SHP77 treated with DMSO at 0.1 percent for 48 hours (cell line): ENCODE data around the gene C7.

Experiments
- DNase-seq: peaks from one replicate; lab custom pipeline; 2025; lab: John Stamatoyannopoulos, UW

Gene C7

DNA sequence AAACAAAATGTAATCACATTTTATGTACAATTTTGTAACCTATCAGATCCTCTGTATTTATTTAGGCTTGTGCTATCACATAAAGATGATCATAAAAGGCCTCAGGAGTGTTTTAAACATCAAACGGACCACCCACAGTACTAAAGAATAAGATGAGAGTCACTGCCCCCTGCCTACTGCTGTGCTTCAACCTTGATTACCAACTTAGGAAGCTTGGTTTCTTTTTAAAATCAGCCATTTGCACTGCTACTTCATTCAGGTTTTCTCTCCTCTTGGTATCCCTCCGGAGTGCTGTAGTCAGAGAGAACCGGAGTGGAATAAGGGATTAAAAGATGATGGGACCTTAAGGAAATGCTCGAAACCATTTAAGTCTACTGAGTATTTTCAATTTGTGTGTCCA is 6.9 kb downstream of the C7 start:
- DNase-seq: no peak

DNA sequence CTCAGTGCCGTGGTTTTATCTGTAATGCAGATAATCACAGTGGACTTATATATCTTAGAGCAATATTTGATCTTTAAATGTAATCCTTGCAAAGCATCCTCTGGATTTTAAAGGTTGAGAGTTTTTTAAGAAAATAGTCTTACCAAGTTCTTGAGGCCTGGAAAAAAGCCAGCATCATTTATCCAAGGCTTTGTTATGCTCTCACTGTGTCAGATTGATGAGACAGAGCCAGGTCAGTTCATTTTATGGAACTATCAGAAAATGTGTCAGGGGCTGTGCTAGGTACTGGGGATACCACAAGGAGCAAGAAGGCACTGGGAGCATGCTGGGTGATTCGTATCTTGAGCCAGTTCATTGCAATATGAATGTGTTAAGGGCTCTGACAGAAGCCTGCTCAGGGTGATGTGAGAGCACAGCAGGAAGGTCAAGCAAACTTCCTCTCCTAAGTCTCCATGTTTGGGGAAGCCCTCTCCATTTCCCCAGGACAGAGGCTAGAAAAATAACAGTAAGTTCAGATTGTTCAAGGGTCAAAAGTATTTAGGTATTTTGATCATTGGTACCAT is 19.7 kb downstream of the C7 start:
- no peak for DNase-seq

DNA sequence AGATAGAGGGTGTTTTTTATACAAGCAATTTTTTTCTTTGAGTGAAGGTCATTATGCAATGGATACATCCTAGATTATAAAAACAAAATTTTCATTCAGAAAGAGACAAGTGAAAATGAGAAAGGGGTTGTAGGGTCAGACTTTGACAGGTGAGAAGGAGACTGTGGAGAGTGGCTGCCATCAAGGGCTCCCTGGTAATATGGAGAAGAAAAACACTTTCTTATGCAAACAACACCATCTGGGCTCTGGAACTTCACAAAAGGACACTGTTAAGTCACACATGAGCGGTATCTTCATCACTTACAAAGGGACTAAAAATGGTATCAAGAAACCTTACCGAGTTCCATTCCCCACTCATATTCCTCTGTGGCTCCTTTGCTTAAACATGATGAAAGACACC is 23.5 kb downstream of the C7 start:
- no peak for DNase-seq

DNA sequence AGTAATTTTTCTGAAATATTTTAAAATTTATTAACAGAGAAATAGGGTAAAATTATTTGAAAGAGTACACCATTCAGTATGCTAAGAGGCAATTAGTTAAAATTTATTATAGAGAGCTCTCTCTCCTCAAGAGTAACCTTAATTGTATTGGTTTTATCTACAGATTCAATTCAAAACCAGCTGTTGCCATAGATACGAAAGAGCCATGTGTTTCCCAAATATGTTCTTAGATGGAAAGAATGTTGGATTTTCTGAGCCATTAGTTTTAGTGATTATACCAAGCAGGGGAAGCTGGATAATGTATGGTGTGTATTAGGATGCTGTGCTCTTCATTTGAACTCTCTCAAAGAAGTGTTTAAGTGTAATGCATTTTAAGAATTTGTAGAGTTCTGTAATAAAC is 27.8 kb downstream of the C7 start:
- DNase-seq: no peak

DNA sequence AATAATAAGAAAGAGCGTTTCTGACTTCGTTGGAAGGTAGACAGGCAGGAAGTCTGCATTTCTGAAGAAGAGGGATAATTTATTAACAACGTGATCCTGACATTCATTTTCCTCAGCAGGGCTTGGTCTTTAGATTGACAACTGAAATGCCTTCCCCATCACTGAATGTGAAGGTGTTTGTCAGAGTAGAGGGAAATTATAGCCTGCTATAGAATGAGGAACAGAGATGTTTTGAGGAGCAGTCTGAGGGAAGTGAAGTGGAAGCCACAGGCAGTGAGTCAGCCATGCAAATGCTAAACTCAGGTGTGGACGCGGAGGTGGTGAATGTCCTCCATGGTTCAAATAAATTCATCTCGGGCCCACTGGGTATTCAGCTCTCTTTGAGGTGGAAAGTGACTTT is 30.5 kb downstream of the C7 start:
- DNase-seq: no peak

DNA sequence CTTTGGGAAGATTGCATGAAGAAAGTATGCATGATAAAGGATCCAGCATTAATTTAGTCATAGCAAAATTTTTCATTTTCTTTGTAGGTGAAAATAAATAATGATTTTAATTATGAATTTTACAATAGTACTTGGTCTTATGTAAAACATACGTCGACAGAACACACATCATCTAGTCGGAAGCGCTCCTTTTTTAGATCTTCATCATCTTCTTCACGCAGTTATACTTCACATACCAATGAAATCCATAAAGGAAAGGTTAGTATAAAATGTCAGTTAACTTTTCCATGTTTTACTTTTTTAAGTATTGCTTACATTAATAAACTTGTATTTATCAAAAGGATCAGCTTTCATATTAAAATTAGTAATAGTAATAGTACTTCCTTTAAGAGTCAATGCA is 35.8 kb downstream of the C7 start:
- DNase-seq: no peak

DNA sequence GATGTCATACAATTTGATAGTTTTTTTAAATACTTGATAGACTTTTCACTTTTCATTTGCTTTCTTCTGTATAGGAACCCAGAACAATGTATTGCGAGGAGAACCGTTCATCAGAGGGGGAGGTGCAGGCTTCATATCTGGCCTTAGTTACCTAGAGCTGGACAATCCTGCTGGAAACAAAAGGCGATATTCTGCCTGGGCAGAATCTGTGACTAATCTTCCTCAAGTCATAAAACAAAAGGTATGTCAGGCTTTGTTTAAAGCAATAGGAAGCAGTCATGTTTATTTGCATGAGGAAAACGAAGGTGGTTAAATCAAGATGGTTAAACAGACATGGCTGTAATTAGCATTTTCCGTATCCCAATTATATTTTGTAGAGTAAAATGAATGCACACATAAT is 46.0 kb downstream of the C7 start:
- no peak for DNase-seq

DNA sequence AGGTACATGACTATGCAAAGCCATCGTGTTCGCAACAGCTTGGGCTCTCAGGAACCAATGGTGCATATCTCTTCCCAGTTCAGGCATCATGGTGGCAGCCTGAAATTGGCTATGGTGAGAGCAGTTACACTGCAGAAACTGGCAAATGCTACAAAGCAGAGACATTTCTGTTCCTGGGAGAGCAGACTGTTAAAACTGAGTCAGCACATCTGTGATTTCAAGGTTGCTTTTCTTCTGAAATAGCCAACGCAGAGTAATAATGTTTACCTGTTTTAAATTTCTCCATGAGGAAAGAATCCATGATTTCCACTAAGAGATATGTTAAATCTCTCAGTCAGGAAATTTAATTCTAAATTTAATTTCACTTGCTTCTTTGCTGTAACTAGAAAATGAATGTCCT is 47.8 kb downstream of the C7 start:
- DNase-seq: no peak

DNA sequence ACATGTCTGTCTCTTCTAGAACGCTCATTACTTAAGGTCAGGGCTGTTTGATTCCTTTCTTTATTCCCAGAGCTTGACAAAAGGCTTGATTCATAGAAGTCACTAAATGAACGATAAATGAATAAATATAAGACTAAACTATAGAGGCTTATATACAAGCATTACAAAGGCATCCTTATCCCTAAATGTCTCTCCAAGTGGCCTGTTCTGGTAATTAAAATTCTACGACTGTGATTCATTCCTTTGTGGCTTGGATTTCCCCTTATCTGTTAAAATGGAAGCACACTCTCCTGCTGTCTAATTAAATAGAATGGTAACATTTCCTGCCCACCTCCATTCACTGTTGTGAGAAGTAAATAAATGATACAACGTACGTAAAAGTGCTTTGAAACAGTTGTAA is 49.5 kb downstream of the C7 start:
- no peak for DNase-seq

DNA sequence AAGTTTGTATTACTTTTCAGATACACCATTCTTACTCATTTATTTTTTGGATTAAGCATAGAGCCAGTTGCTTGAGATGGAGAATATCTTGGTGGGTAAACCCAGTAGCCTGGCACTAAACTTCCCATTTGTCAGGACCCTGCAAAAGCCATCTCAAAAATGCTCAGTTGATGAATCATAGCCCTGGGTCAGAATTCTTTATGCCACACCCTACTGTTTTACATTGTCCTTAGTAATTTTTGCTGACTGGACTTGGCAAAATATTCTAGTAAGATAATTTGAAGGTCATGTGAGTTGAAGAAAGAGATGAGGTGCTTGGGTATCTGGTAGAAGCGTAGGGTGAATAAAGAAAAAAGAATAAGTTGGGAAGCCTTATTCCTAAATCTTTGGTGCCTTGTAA is 50.7 kb downstream of the C7 start:
- DNase-seq: no peak

DNA sequence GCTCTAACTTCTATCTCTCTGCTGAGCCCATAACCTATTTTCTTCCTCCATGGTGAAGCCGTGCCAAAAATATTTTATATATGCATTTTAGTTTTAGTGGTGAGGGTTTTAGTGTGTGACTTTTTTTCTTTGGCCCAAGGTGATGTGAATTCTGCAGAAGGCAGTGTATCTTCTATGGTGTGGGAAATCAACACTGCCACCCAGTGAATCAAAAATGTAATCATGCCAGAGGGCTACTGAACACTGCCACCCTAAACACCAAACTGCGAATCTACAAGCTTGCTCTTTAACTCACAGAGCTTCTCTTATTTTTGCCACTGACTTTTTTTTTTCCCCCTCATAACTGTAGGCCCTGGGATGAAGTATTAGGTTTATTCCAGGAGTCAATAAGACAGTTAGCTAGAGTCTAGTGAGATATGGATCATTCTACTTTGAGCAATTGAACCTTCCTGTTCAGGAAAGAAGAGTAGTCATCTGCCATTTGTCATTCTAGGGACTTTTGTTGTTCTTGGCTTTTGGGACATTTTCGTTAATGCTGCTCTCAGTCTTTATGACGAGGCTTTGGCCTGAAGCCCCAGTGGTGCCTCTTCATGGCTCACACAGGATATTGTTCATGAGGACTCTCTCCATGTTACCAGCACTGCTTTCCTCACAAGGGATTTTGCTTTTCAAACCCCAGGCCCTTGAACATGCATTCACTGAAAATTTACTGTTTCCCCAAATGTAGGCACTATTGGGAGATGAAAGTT is 53.1 kb downstream of the C7 start:
- no peak for DNase-seq

DNA sequence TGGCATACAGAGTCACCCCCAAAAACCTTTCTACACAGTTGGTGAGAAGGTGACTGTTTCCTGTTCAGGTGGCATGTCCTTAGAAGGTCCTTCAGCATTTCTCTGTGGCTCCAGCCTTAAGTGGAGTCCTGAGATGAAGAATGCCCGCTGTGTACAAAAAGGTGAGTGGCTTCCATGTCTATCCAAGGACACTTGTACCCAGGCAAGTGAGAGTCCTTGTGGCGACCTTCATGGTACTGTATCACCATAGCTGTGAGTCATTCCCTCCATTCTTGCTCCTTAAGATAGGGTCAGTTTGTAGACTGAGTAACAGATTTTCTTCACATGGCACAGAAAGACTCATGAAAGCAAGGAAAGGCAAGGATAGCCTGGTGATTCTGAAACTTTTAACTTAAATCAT is 63.1 kb downstream of the C7 start:
- DNase-seq: no peak

DNA sequence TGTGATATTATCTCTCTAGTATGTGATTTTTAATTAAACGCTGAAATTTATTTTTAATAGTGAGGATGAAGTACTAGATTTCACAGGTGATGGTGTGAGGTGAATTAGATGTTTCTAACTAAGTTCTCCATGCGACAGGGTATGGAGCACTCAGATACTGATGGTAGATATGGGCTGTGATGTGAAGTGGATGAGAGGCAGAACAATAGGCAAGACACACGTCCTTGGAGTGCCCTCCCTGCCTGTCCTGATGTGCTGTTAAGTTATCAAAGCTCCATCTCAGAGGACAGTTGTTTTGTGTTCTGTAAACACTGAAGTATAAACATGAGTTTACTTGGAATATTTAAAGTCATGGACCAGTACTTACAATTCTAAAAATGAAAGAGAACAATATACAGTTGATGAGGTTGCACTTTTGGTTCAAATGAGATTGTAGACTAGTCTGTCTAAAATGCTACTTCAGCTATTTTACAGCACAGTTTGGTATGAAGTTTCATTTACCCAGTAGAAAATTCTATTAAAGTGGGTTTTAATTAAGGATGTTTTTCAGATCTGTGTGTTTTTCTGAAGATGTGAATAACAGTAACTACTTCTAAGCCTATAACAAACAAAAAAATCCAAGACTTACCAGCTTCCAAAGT is 64.2 kb downstream of the C7 start:
- DNase-seq: no peak

DNA sequence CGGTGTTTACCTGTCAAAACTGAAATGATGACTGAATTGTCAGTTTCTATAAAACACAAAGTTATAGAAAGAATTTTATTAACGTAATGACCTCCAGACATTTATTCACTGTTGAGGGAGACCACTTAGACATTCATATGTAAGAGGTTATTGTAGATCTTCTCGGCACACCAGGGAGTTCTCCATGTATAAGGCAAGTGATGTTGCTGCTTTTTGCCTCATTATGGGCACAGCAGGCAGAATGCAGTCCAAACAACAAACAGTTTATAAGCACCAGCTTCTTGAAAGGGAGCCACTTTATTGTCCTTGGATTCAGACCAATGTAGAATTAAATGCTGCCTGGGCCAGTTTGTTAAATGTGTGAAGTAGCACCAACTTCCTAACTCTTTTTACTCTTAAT is 66.7 kb downstream of the C7 start:
- DNase-seq: no peak

DNA sequence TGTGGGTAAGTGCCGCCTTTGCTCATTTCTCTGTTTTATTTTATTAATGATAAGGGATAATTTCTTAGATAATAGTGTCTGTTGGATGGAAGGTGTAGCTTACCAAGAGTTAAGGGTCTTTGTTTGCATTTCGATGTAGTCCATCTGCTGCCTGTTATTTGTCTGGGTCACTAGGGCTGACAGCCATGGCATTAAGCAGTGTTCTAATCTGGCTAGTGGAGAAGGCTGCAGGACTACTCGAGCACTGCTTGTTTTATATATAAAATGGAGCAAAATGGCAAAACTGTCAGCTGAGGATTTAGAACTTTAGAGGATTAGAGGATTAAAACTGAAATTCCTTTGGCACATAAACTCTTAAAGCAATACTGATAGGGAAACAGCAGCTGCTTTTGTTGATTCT is 67.5 kb downstream of the C7 start:
- DNase-seq: no peak

DNA sequence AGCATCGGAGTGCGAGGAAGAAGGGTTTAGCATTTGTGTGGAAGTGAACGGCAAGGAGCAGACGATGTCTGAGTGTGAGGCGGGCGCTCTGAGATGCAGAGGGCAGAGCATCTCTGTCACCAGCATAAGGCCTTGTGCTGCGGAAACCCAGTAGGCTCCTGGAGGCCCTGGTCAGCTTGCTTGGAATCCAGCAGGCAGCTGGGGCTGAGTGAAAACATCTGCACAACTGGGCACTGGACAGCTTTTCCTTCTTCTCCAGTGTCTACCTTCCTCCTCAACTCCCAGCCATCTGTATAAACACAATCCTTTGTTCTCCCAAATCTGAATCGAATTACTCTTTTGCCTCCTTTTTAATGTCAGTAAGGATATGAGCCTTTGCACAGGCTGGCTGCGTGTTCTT is 72.1 kb downstream of the C7 start:
- DNase-seq: no peak

DNA sequence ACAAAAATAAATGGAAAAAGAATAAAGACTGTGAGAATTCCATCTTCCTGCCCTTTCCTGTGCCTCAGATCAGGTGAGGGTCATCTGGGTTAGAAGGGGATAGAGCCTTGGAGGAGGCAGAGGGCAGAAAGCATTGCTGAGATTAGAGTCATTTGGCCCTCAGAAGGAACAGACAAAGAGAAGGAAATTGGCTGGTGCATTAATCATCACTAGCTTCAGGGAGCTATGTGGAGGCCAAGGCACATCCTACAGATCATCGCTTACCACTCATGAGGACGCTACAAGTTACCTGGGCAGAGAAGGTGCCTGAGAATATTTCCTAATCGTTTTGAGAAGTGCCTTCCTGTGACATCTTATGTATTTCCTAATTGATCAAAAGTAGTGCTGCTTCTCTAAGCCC is 74.5 kb downstream of the C7 start:
- DNase-seq: no peak

DNA sequence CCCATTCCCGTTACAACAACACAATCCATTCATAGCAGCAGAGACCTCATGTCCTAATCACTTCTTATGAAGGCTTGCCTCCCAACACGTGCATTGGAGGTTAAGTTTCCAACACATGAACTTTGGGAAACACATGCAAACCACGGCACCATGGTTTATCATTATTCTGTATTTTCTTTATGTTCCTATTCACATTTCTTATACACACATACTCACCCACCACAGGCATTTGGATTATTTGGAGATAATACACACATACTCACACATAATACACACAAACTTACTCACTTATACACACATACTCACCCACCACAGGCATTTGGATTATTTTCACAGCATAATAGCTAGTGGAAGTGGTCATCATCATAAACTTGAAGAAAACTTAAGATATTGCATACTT is 75.6 kb downstream of the C7 start:
- no peak for DNase-seq

DNA sequence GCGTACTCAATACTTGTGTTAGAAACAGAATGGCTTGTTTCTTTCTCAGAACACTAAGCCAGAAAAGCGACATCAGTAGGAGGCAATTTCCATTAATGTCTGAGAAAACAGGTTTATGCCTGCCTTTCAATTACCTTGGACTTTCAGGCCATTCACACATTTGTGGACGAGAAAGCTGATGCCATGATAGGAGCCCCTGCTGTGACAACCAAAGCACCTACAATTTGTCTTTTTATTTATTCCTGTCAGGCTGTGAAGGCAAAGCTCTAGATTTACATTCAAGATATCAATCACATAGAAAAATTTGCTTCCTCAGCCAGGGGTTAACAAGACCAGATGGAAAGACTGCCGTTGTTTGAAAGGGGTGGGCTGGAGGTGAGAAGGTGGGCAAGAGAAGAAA is 76.2 kb downstream of the C7 start:
- no peak for DNase-seq

DNA sequence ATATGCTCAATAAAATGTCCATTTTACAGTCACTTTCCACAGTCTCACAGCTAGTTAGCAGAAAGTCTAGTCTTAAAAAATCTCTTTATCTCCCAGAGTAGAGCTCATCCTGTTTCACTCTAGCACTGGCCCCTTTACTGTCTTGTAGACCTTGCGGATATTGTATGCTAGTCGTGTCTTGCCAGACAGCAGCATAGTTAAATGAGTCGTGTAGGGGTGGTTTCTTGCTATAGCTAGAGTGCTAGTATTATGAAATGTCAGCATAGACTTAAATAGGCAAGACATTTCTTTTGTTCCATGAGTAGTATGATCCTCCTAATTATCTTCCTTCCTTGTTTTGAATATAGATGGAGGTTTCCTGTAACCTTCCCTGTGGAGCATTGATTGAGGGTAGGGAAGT is 77.4 kb downstream of the C7 start:
- DNase-seq: no peak

DNA sequence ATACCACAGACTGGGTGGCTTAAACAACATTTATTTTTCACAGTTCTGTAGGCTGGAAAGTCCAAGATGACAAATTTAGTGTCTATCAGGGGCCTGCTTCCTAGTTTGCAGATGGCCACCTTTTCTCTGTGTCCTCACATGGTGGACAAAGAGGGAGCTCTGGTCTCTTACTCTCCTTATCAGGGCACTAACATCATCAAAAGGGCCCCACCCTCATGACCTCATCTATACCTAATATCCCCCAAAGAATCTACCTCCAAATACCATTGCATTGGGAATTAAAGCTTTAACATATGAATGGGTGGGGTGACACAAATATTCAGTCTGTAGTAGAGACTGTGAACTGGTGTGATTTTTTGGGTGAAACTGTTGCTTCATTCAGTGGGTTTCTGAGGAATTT is 78.1 kb downstream of the C7 start:
- DNase-seq: no peak

DNA sequence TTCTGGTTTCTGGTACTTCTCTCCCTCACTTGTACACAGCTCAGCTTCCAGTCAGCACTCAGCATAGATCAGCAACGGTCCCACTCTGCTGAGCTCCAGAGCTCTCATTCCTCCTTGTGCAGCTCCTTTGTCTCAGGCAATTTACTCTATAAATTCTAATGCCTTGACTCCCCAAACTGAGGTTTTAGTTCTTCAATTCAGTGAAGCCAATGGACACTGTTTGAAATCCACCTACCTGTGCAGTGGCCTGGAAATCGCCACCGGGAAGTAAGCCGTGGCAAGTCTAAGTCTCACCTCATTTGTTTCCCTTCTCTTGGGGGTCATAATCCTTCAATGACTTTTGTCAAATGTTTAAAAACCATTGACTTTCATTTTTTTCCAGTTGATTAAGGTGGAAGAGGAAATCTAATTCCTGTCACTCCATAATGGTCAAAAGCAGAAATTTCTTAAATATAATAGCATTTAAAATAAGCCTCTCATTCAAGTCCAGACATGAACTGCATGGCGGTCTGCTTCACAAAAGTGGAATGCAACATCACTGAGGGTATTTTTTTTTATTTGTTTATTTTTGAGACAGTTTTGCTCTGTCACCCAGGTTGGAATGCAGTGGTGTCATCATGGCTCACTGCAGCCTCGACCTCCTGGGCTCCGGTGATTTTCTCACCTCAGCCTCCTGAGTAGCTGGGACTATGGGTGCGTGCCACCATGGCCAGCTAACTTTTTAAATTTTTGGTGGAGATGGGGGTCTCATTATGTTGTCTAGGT is 79.6 kb downstream of the C7 start:
- no peak for DNase-seq
